HUDEP-2 (cell line): ENCODE measurements around the gene PRKAG1.
A peak's percentile ranks its signal among the peaks of the same experiment; 100 is the strongest.

ENCODE experiments used
- DNase-seq, 76 experiments: peaks; one replicate each; lab custom pipeline; 2025; ENCODE audit not compliant: unreplicated experiment in 76 of 76; lab: John Stamatoyannopoulos, UW

PRKAG1 gene

DNA sequence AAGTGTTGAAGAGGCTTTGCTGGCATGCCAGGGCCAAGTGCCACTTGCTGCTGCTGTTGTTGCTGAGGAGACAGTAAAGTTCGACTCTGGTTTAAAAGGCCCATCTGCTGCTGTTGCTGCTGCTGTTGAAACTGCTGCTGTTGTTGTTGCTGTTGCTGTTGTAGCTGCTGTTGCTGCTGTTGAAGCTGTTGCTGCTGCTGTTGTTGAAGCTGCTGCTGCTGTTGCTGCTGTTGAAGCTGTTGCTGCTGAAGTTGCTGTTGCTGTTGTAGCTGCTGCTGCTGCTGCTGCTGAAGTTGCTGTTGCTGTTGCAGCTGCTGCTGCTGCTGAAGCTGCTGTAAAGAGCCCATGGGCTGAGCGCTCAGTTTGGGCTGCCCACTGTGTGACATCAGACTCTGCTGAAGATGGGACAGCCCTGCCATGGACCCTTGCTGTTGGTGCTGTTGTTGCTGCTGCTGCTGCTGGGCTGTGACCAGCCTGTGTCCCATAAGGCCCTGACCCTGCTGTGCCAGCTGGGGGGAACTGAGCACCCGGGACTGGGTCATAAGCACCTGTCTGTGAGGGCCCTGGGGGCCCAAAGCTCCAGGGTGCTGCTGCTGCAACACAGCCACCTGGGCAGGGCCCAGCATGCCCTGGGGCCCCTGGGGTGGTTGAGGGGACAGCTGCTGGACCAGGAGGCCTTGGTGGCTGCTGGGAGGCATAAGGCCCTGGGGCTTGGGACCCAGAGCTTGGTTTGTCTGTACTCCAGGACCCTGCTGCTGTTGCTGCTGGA, 14.3 kb upstream of the PRKAG1 start:
- DNase-seq = no peak

GRCh38 chr12:49032276-49032675, 13.7 kb upstream of the PRKAG1 start:
- DNase-seq = no peak

DNA sequence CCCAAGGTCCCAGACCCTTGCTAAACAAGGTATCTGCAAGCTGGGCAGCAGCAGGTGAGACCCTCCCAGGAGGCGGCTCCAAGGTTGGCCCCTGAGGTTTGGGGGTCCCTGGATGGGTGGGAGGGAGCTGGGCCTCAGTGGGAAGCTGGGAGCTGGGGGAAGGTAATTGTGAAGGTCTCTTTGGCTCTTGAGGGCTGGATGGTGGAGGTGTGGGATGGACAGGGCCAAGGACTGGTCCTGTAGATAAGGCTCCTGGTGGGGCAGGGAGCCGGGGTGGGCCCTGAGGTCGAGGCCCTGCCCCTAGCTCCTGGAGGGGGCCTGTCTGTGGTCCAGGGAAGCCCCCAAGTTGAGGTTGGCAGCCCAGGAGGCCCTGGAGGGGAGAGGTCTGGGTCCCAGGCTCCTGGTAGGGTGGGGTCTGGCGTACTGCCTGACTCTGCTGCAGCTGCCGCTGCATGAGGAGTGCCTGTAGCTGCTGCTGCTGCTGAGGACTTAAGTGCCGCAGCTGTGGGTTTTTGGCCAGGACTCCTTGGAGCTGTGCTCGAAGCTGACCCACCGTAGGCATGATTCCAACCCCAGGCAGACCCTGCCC, 13.1 kb upstream of the PRKAG1 start:
- DNase-seq = no peak

DNA sequence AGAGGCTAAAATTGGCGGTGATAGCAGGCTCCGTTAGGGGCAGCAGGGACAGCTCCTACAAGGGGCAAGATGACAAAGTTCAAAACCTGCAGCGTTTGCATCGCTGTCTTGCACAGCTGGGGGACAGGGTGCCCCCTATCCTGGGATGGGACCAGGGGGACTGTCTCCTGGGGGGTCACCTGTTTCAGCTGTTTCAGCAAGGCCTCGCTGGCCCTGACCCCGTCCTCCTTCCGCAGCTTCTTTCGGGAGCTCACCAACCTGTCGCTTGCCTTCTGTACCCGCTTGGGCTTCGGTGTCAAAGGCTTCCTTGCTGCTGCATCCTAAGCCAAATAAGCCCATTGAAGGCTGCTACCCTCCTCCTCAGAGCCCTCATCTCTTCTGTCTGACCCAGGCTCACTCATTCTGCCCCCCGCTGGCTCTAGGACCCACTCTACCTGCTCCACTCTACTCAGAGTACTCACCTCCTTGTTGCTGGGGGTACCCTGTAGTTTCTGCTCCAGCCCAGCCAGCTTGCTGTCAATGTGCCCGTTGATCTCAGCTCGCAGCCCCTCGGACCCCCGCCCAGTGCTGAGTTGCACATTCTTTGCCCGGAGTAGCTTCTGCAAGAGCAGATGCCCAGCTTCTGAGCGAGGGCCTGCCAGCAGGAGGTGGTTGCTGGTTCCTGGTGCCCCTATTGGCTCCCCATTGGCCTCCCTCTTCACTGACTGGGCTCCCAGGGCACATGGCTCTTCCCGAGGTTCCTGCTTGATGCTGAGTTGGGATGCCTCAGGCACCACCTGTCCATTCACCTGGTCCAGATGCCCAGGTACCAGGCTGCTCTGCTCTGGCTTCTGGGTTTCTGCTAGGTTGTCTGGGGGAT, 12.4 kb upstream of the PRKAG1 start:
- no peak for DNase-seq

DNA sequence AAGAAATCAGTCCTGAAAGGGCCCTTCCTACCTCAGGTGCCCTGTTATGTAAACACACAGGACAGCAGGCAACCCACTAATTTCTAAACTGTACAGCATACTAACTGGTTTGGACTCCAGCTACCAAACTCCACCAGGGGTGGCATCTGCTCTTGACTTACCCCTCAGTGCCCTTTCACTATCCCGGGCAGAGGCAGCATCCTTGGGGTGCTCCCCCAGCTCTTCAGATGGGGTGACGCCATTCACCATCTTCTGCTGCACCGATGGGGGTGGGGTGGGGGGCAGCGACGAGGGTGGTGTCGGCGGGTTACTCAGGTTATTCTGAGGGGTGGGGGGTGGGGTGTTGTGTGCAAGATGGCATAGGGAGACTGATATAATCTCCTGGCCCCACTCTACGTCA, 11.5 kb upstream of the PRKAG1 start:
- DNase-seq = no peak

GRCh38 chr12:49028666-49029275, 10.2 kb upstream of the PRKAG1 start:
- DNase-seq = no peak

GRCh38 chr12:49027846-49028555, 9.4 kb upstream of the PRKAG1 start:
- DNase-seq = no peak

- no peak for DNase-seq
These were observed 8.3 kb upstream of the PRKAG1 start for GRCh38 chr12:49026678-49027480.

DNA sequence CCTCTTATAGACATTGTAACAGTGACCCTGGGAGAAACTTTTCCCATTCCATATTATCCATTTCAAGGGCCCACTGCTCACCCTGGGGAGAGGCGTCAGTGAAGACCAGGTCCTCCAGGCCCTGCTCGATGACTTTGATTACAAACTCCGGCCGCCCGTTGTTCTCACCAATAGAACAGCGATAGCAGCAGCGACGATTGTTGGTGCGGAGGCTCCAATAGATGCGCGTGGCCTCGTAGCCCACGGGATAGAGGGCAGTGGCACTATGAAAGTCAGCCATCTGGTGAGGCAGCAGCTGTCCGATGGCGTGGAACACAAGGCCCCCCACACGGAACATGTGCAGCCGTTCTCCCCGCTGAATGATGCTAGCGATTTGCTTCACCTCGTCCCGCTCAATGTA, 7.5 kb upstream of the PRKAG1 start:
- DNase-seq = no peak

- DNase-seq = no peak
These were observed 6.9 kb upstream of the PRKAG1 start for GRCh38 chr12:49025463-49025862.

GRCh38 chr12:49024543-49024942, 6.0 kb upstream of the PRKAG1 start:
- no peak for DNase-seq

DNA sequence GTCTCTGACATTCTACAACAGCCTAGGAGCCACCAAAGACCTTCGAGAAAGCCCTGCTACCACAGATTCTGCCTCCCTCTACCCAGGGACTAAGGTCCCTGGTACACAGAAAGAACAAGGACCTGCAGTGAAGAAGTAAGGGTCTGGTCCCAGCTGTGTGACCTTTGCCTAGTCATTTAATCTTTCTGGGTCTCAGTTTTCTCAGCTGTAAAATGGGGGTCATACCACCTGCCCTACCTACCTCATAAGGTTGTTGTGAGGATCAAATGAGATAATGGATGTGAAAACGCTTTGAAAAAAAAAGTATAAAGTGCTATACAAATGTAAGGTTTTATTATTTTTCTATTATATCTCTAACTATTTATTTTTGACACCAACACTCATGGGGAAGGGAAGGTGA, 5.2 kb upstream of the PRKAG1 start:
- DNase-seq = no peak

- DNase-seq = no peak
These were observed 4.1 kb upstream of the PRKAG1 start for GRCh38 chr12:49022558-49023178.

- no peak for DNase-seq
These were observed 2.8 kb upstream of the PRKAG1 start for GRCh38 chr12:49021292-49021915.

GRCh38 chr12:49020441-49020840, 1.9 kb upstream of the PRKAG1 start:
- DNase-seq = no peak

DNA sequence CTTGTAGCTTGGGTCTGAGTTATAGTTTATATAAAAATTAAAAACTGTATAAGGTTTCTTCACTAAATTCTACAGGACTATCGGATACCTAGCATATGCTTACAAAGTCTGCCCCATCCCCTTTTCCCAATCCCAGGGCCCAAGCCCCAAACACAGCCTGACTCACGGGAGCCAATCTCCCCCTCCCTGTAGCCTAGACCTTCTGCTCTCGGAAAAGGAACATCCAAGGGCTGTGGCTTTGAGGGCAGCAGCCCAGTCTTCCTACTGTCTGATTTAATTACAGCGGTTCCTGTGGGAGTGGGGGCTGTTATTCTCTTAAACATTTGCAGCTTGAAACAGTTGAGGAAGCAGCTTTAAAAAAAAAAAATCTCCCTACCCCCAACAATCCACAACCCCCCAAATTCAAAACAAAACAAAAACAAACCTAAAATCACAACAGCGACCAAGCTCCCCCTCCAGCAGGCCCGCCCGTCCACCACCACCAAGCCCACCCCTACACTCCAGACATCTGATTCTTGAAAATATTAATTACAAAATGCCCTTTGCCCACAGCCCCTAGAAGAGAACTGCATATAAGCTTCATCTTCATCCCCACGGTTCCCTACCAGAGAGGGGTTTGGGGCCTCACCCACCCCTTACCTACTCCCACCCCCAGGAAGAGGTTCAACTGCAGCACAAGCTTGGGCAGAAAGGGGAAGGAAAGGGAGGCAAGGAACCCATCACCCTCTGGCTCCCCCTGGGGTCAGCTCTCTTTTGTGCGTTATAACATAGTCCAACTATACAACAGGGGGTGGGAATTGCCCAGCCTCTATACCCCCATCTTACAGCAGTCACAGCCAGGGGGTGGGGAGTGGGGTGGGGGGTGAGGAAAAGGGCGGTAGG, 1.1 kb upstream of the PRKAG1 start:
- peak in 51 of 76 experiments; percentile 4 to 67 (median 30) for DNase-seq

- DNase-seq = no peak
These were observed 499 bp upstream of the PRKAG1 start for GRCh38 chr12:49019120-49019430.

DNA sequence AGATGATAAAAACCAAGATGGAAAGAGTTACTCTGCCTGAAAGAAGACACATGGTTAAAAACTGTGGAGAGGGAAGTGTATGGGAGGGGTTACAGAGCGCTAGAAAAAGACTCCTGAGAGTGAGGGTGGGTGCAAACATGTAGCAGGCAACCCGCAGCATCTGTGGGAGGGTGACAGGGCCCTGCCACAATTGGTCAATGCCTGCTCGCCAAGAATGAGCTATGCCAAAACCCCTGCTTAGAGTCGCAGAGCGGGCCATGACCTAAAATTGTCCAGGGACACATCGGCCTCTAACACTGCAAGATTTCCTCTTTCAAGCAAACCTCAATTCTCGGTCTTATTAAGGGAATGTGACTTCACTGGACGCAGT, 700 bp downstream of the PRKAG1 start:
- DNase-seq = peak in 52 of 76 experiments; percentile 14 to 62 (median 37)
